Tongue (tissue), 2 donors: Measurements from ENCODE around the gene DDR1. TPM values are rescaled to one million over a fixed set of nuclear protein-coding genes. Genes with fewer than 3 reads are reported as not detected.

Experiments used
- small RNA-seq: library from RNA; depleted of rRNA; stranded (forward); fragments of <200 nt; gene quantifications from one replicate; pipeline ENCODE3, GENCODE V24; 2014; ENCODE audit warnings: low replicate concordance
- total RNA-seq: library from RNA; depleted of rRNA; stranded (reverse); fragments of >200 nt; gene quantifications from one replicate; pipeline ENCODE4 v1.2.3, GENCODE V29; 2014

The DDR1 gene
- total RNA-seq, 1 donor from 2014 or later = 73.2 TPM

Small RNAs within 50 kb of the gene (small RNA-seq; reads per million reads assigned to genes)
- gene RF00019 = not detected

Other genes starting within 250 kb of the DDR1 start
- 15.5 TPM for gene C6orf136, start 237.4 kb upstream of the DDR1 start, total RNA-seq
- gene DHX16, start 211.5 kb upstream of the DDR1 start, total RNA-seq = 24.5 TPM
- 19.7 TPM for gene PPP1R18, start 197.9 kb upstream of the DDR1 start, total RNA-seq
- 5.2 TPM for gene NRM, start 193.5 kb upstream of the DDR1 start, total RNA-seq
- gene MDC1, start 167.2 kb upstream of the DDR1 start, total RNA-seq = 14.5 TPM
- gene TUBB, start 164.2 kb upstream of the DDR1 start, total RNA-seq = 286 TPM
- 79.3 TPM for gene FLOT1, start 141.8 kb upstream of the DDR1 start, total RNA-seq
- 7.1 TPM for gene IER3, start 140.0 kb upstream of the DDR1 start, total RNA-seq
- 19.9 TPM for gene GTF2H4, start 23.7 kb downstream of the DDR1 start, total RNA-seq
- gene VARS2, start 29.7 kb downstream of the DDR1 start, total RNA-seq = 19.6 TPM
- not detected for gene SFTA2, start 47.7 kb downstream of the DDR1 start, total RNA-seq
- not detected for gene MUCL3, start 56.5 kb downstream of the DDR1 start, total RNA-seq
- gene MUC21, start 99.2 kb downstream of the DDR1 start, total RNA-seq = 6.9 TPM
- gene MUC22, start 126.0 kb downstream of the DDR1 start, total RNA-seq = 0.21 TPM
- gene C6orf15, start 228.1 kb downstream of the DDR1 start, total RNA-seq = 5.0 TPM
- 0.41 TPM for gene PSORS1C1, start 230.3 kb downstream of the DDR1 start, total RNA-seq
- not detected for gene CDSN, start 235.9 kb downstream of the DDR1 start, total RNA-seq